Stomach (tissue), 9 donors: Measurements from ENCODE around the gene DMPK. TPM values are rescaled to one million over a fixed set of nuclear protein-coding genes. Genes with fewer than 3 reads are reported as not detected.

Experiments used
- DNase-seq, 2 donors: peaks; one replicate each; pipeline versions ENCODE4 v3.0.0 to v3.0.0-alpha.2; 2013 to 2019
- H3K27ac ChIP-seq, 5 donors: fragments of 200-600 bp in 4 of 5; sonication (generic) in 4 of 5; one replicate each; pipeline ENCODE4 v1.5.1; 2013 to 2019; ENCODE audit warnings: mild to moderate bottlenecking in 1 of 5, moderate library complexity in 1 of 5
- H3K27me3 ChIP-seq, 3 donors: fragments of 200-600 bp; sonication (generic); one replicate each; pipeline ENCODE4 v1.5.1; 2017 to 2019; ENCODE audit warnings: mixed run types in 1 of 3
- H3K36me3 ChIP-seq, 4 donors: fragments of 200-600 bp; sonication (generic); 1 replicate in 3 of 4; 2 replicates in 1 of 4; pipeline ENCODE4 v1.5.1; 2016 to 2019
- H3K4me1 ChIP-seq, 4 donors: fragments of 200-600 bp; sonication (generic); one replicate each; pipeline ENCODE4 v1.5.1; 2016 to 2019
- H3K4me3 ChIP-seq, 4 donors: fragments of 200-600 bp; sonication (generic) in 3 of 4; one replicate each; pipeline ENCODE4 v1.5.1; 2016 to 2019; ENCODE audit warnings: mild to moderate bottlenecking in 1 of 4
- H3K9me3 ChIP-seq, 4 donors: fragments of 200-600 bp; sonication (generic); one replicate each; pipeline ENCODE4 v1.5.1; 2016 to 2019
- CTCF ChIP-seq, 7 experiments: fragments of 450-650 bp in 4 of 7; fragments of 200-600 bp in 3 of 7; sonication (generic) in 3 of 7; IDR thresholded peaks; one replicate each; pipeline ENCODE4 v1.5.1; 2016 to 2019; ENCODE audit warnings: antibody characterized with exemption in 7 of 7, control low read depth in 2 of 7, mild to moderate bottlenecking in 1 of 7
- EP300 ChIP-seq: sonication (generic); formaldehyde crosslinking; IDR thresholded peaks from one replicate; pipeline ENCODE4 v1.6.1; 2017; ENCODE audit warnings: antibody characterized with exemption
- POLR2A ChIP-seq, 4 donors: fragments of 450-650 bp; IDR thresholded peaks; one replicate each; pipeline ENCODE4 v1.6.1; 2016; ENCODE audit warnings: antibody characterized with exemption in 4 of 4, control low read depth in 2 of 4, mild to moderate bottlenecking in 1 of 4, moderate library complexity in 1 of 4
- POLR2AphosphoS5 ChIP-seq, 3 donors: sonication (generic); formaldehyde crosslinking; IDR thresholded peaks; one replicate each; pipeline ENCODE4 v1.6.1; 2016; ENCODE audit warnings: antibody characterized with exemption in 3 of 3
- WGBS, 5 donors: extraction: QIAGEN DNeasy Blood & Tissue Kit in 3 of 5; methylation state at CpG; one replicate each; pipeline versions ENCODE4 v1.1.5 to v1.1.7; 2013 to 2018; 5-methylcytosine and 5-hydroxymethylcytosine counted together
- intact Hi-C: fragments of 100-400 bp; cut with DNase I; formaldehyde crosslinking; loops from one replicate; pipeline ENCODE4 v1.15.1; 2023; ENCODE audit warnings: low total_unique reads
- polyA plus RNA-seq, 3 donors: library from polyadenylated mRNA; stranded (reverse); fragments of 200-250 nt; gene quantifications; one replicate each; pipeline ENCODE4 v1.2.3, GENCODE V29; 2013
- total RNA-seq, 5 donors: library from RNA; depleted of rRNA; stranded (reverse); fragments of >200 nt; gene quantifications; one replicate each; pipeline versions ENCODE4 v1.1.0 to v1.2.3, GENCODE V29; 2014 to 2016
- donor health status: healthy with polysubstance abuse.
- donor health status: Bipolar disorder and iron deficiency.
- donor health status: healthy.

The DMPK gene
- total and polyA plus RNA-seq, 8 donors = 27.2 to 248 (median 71.9) TPM

- 4 to 9% (median 8%) methylated on average over 33 to 48 of the region's 48 CpGs for WGBS, 5 donors
- Histone ChIP-seq H3K27ac (peak overlapping the region; percentile 67 to 88 (median 86)), H3K27me3 (peaks cover 0 to 55% (median 0%) of the 10 kb centered on the region in 3 donors), H3K4me3 (peak overlapping the region; percentile 54 to 71 (median 64)), H3K4me1 (peaks cover 49 to 69% (median 59%) of the 10 kb centered on the region in 4 donors), H3K9me3 (no peaks in the 10 kb centered on the region), H3K36me3 (peaks cover 26 to 44% (median 32%) of the 10 kb centered on the region in 4 donors)
- peak; percentile 95 to 98 for DNase-seq
- intact Hi-C loops = no loop called here
- TF ChIP-seq POLR2A (IDR thresholded peaks at IDR 0.05) = no peak
- TF ChIP-seq EP300 = no peak
- peak in 5 of 7 experiments; percentile 54 to 90 (median 80) for TF ChIP-seq CTCF (IDR thresholded peaks at IDR 0.05)
- TF ChIP-seq POLR2AphosphoS5 (IDR thresholded peaks at IDR 0.05) = peak in 1 of 3 donors; percentile 37
Observed at GRCh38 chr19:45779231-45780145, 2.8 kb downstream of the DMPK start.

GRCh38 chr19:45778010-45778661 lies 4.2 kb downstream of the DMPK start:
- H3K9me3 ChIP-seq = no peaks in the 10 kb centered on the region
- peaks cover 0 to 48% (median 0%) of the 10 kb centered on the region in 3 donors for H3K27me3 ChIP-seq
- H3K4me1 ChIP-seq = peaks cover 41 to 69% (median 55%) of the 10 kb centered on the region in 4 donors
- no peak for DNase-seq
- intact Hi-C loops = no loop called here
- peak overlapping the region in 1 of 5 donors; percentile 86 for H3K27ac ChIP-seq
- peak overlapping the region in 1 of 4 donors; percentile 54 for H3K4me3 ChIP-seq
- TF ChIP-seq POLR2AphosphoS5 (IDR thresholded peaks at IDR 0.05) (no peak), CTCF (IDR thresholded peaks at IDR 0.05) (no peak), EP300 (no peak), POLR2A (IDR thresholded peaks at IDR 0.05) (no peak)
- peaks cover 26 to 46% (median 35%) of the 10 kb centered on the region in 4 donors for H3K36me3 ChIP-seq
- 88 to 93% (median 91%) methylated on average over 14 to 28 of the region's 28 CpGs for WGBS, 5 donors

- Histone ChIP-seq H3K4me1 (peaks cover 44 to 72% (median 59%) of the 10 kb centered on the region in 4 donors), H3K4me3 (peak overlapping the region in 1 of 4 donors; percentile 54), H3K27ac (peak overlapping the region in 1 of 5 donors; percentile 1), H3K9me3 (no peaks in the 10 kb centered on the region), H3K27me3 (peaks cover 0 to 44% (median 0%) of the 10 kb centered on the region in 3 donors), H3K36me3 (peaks cover 26 to 53% (median 39%) of the 10 kb centered on the region in 4 donors)
- no peak for DNase-seq
- no peak for TF ChIP-seq POLR2A (IDR thresholded peaks at IDR 0.05)
- TF ChIP-seq POLR2AphosphoS5 (IDR thresholded peaks at IDR 0.05) = no peak
- TF ChIP-seq EP300 = no peak
- TF ChIP-seq CTCF (IDR thresholded peaks at IDR 0.05) = no peak
- WGBS, 5 donors = 93 to 99% (median 96%) methylated on average over 13 to 34 of the region's 34 CpGs
- intact Hi-C loops = no loop called here
Observed at GRCh38 chr19:45777395-45777961, 4.8 kb downstream of the DMPK start.

GRCh38 chr19:45774765-45775164 lies 7.5 kb downstream of the DMPK start:
- DNase-seq = no peak
- TF ChIP-seq CTCF (IDR thresholded peaks at IDR 0.05) (no peak), POLR2A (IDR thresholded peaks at IDR 0.05) (no peak), POLR2AphosphoS5 (IDR thresholded peaks at IDR 0.05) (no peak), EP300 (no peak)
- H3K27me3 ChIP-seq = peaks cover 0 to 35% (median 0%) of the 10 kb centered on the region in 3 donors
- intact Hi-C loops = no loop called here
- H3K4me3 ChIP-seq = no peak overlapping the region
- peaks cover 38 to 72% (median 57%) of the 10 kb centered on the region in 4 donors for H3K4me1 ChIP-seq
- no peaks in the 10 kb centered on the region for H3K9me3 ChIP-seq
- H3K27ac ChIP-seq = peak overlapping the region in 2 of 5 donors; percentile 10 to 39
- peaks cover 26 to 65% (median 44%) of the 10 kb centered on the region in 4 donors for H3K36me3 ChIP-seq
- 69 to 84% (median 80%) methylated on average over 9 of the region's 9 CpGs for WGBS, 5 donors
